Nasal cavity respiratory epithelium epithelial cell of viscerocranial mucosa (primary cell): ENCODE measurements around the gene MRTFB. TPM values are rescaled to one million over a fixed set of nuclear protein-coding genes. Genes with fewer than 3 reads are reported as not detected.

Source experiments
- total RNA-seq: library from RNA; depleted of rRNA; stranded (reverse); fragments of >200 nt; gene quantifications from 2 replicates; pipeline ENCODE4 v1.2.3, GENCODE V29; 2014

MRTFB gene, protein sequence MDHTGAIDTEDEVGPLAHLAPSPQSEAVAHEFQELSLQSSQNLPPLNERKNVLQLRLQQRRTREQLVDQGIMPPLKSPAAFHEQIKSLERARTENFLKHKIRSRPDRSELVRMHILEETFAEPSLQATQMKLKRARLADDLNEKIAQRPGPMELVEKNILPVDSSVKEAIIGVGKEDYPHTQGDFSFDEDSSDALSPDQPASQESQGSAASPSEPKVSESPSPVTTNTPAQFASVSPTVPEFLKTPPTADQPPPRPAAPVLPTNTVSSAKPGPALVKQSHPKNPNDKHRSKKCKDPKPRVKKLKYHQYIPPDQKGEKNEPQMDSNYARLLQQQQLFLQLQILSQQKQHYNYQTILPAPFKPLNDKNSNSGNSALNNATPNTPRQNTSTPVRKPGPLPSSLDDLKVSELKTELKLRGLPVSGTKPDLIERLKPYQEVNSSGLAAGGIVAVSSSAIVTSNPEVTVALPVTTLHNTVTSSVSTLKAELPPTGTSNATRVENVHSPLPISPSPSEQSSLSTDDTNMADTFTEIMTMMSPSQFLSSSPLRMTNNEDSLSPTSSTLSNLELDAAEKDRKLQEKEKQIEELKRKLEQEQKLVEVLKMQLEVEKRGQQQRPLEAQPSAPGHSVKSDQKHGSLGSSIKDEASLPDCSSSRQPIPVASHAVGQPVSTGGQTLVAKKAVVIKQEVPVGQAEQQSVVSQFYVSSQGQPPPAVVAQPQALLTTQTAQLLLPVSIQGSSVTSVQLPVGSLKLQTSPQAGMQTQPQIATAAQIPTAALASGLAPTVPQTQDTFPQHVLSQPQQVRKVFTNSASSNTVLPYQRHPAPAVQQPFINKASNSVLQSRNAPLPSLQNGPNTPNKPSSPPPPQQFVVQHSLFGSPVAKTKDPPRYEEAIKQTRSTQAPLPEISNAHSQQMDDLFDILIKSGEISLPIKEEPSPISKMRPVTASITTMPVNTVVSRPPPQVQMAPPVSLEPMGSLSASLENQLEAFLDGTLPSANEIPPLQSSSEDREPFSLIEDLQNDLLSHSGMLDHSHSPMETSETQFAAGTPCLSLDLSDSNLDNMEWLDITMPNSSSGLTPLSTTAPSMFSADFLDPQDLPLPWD
- 7.5 and 25.8 TPM in 2 replicates for total RNA-seq

DNA sequence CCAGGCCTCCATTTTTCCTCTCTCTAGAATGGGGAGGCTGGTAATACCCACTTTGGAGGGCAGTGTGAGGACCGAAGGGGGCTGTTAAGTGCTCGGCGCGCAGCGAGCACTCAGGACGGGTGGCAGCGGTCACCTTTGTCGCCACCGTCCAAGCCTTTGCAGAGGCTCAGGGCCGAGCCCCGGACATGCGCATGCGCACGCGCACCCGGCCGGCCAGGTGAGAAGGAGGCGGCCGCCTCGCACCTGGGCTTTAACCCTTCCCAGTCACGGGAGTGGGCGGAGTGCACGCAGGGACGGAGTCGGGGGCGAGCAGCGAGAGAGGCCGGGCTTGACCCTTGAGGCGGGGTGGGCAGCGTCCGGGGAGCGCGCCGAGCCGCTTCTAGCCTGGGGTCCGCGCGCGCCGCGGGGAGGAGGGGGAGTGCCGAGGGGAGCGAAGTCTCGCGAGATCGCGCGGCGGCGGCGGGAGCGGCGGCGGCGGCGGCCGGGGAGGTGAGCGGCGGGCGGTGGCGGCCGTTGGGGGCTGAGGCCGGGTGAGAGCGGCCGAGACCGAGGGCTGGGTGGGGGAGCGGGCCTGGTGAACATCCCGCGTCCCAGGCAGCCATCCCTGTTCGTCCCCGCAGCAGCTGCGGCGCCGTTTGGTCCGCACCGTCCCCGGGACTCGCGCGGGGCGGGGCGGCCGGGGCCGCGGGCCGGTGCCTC lies at the start of gene MRTFB:
TSS of gene MRTFB (plus strand) at position 443 of the 699 bp plus-strand sequence. CDS start 69,288 bp downstream, outside the sequence.

Other genes with a start within 250 kb of the MRTFB start
- gene ERCC4, start 151.2 kb upstream of the MRTFB start, total RNA-seq = 7.2 and 10.2 TPM in 2 replicates